Measurements from ENCODE around the gene G6PC2.
"Not testable (repeated sequence)": the region's sequence is repeated elsewhere in the genome, so short reads cannot be mapped to it uniquely, and the experiment has no call there.

The G6PC2 gene, protein sequence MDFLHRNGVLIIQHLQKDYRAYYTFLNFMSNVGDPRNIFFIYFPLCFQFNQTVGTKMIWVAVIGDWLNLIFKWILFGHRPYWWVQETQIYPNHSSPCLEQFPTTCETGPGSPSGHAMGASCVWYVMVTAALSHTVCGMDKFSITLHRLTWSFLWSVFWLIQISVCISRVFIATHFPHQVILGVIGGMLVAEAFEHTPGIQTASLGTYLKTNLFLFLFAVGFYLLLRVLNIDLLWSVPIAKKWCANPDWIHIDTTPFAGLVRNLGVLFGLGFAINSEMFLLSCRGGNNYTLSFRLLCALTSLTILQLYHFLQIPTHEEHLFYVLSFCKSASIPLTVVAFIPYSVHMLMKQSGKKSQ

GRCh38 chr2:168901003-168901402 lies at the start of gene G6PC2:
TSS of gene G6PC2 (plus strand) at chr2:168901291. CDS start at chr2:168901332, 41 bp downstream.
- DNase-seq (ENCODE audit: low spot score) = peak; percentile 79

DNA sequence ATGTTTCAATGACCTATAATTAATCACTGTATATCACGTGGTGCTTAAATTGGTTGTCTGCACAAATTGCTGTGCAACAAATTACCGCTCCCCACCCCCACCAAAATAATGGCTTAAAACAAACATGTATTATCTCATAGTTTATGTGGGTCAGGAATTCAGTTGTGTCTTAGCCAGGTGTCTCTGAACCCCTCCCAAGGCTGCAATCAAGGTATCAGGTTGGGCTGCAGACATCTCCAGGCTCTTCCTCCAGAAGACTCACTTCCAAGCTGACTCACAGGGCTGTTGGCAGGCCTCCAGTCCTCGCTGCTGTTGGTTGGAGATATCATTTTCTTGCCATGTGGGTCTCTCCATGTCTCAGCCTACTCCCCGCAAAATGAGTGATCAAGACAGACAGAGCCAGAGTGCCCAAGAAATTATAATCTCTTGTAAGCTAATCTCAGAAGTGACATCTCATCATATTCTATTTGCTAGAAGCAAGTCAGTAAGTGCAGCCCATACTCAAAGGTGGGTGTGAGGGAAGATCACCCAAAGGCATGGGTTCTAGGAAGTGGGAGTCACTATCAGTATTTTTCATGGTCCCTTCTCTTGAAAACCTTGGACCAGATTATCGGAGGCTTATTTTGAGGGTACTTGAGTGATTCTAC lies 49.3 kb upstream of the G6PC2 start:
- no peak for DNase-seq (ENCODE audit: low spot score)

- DNase-seq (ENCODE audit: low spot score) = no peak
Measured at GRCh38 chr2:168852481-168852880, 48.6 kb upstream of the G6PC2 start.

DNA sequence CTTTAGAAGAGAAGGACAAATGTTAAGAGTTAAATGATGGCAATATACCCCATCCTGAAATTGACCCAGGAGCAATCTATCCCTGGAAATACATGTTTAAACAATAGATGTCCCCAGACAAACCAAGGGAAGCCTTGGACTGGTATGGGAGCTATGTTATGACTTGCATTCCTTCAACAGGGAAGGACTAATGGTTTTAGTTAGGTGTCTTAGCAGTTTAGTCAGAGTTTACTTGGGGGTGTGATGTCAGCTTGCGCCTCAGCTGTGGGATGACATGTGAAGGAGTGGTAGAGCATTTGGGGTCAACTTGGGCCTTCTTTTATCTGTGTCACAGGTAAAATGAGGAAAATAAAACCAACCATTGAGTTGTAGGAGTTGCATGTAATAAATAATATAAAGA lies 47.6 kb upstream of the G6PC2 start:
- DNase-seq (ENCODE audit: low spot score) = no peak

DNA sequence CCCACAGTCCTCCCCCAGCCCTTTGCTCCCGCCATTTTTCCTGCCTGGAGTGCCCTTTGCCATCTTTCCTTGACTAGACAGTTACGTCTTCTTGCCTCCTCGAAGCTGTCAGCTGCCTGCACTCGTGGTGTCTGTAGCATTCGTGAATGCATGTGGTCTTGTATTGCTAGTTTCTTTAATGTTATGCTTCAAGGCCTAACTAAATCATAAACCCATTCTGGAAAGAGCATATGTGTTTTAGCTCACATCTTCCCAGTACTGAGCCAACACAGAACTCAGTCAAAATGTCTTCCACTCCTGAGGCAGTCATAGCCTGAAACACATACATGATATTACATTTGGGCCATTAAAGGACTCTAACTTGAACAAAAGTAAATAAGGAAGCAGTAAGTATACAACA lies 46.4 kb upstream of the G6PC2 start:
- DNase-seq (ENCODE audit: low spot score) = no peak

DNA sequence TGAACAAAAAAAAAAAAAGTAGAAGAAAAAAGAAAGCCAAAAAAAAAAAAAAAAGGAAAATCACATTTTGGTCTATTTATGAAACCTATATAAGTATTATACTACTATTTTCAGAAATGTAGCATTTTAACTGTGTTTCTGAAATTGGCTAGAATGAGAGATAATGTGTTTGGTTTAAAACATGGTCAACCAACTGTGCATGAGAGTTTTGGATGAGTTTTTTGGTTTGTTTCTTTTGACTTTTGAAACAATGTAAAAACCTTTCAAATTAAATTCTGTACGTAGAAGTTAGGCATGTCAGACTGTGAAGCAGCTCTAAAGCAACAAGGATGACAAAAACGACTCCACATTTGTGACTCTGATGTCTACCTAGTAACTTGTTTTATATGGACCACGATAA lies 45.5 kb upstream of the G6PC2 start:
- DNase-seq (ENCODE audit: low spot score) = no peak

- no peak for DNase-seq (ENCODE audit: low spot score)
Measured at GRCh38 chr2:168858146-168858545, 42.9 kb upstream of the G6PC2 start.

DNA sequence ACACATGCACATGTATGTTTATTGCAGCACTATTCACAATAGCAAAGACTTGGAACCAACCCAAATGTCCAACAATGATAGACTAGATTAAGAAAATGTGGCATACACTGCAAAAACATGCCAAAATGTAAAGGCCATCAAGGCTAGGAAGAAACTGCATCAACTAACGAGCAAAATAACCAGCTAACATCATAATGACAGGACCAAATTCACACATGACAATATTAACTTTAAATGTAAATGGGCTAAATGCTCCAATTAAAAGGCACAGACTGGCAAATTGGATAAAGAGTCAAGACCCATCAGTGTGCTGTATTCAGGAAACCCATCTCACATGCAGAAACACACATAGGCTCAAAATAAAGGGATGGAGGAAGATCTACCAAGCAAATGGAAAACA lies 33.9 kb upstream of the G6PC2 start:
- DNase-seq (ENCODE audit: low spot score) = not testable (repeated sequence)

- DNase-seq (ENCODE audit: low spot score) = not testable (repeated sequence)
Measured at GRCh38 chr2:168870369-168870768, 30.7 kb upstream of the G6PC2 start.

DNA sequence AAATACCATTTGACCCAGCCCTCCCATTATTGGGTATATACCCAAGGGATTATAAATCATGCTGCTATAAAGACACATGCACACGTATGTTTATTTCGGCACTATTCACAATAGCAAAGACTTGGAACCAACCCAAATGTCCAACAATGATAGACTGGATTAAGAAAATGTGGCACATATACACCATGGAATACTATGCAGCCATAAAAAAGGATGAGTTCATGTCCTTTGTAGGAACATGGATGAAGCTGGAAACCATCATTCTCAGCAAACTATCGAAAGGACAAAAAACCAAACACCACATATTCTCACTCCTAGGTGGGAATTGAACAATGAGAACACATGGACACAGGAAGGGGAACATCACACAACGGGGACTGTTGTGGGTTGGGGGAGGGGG lies 30.3 kb upstream of the G6PC2 start:
- DNase-seq (ENCODE audit: low spot score) = not testable (repeated sequence)

- no peak for DNase-seq (ENCODE audit: low spot score)
Measured at GRCh38 chr2:168874368-168875054, 26.6 kb upstream of the G6PC2 start.

DNA sequence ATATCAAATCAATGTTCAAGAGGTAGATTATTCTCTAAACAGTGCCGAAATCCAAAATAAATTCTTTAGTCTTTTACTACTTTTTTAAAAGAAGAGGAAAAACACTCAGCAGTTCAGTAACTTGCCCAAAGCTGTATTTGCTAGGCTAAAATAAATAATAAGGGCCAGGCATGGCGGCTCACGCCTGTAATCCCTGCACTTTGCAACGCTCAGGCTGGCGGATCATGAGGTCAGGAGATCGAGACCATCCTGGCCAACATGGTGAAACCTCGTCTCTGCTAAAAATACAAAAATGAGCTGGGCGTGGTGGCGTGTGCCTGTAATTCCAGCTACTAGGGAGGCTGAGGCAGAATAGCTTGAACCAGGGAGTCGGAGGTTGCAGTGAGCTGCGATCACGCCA lies 18.9 kb upstream of the G6PC2 start:
- not testable (repeated sequence) for DNase-seq (ENCODE audit: low spot score)

DNA sequence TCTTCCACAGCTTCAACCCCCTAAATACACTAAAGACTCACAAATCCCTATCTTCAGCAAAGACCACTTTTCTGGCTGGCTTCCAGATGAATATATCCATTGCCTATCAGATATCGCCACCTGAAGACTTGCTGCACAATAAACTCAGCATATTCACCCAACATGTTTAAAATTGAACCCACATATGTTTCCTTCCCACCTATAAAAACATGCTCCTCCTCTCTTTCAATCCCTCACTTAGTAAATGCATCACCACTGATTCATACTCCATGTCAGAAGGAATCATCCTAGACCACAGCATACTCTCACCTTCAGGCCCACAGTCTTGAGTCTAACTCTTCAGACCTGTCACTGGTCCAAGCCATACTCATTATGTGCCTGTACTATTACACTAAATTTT lies 16.1 kb upstream of the G6PC2 start:
- DNase-seq (ENCODE audit: low spot score) = no peak

DNA sequence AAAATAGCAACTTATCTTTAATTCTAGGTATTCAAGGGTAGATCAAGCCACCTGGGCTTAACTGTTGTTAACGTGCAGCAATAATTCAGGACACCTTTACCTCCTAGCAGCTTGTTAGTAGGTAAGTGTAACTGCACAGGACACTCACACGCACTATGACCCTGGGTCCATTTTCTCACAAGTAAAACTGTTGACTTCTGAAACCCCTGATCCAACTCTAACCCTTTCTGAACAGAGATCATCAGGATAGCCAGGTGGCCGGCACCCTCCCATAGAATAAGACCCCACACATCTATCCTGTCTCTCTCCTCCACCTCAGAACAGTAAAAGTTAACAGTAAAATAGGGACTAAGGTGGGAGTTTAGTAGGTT lies 11.5 kb upstream of the G6PC2 start:
- no peak for DNase-seq (ENCODE audit: low spot score)

DNA sequence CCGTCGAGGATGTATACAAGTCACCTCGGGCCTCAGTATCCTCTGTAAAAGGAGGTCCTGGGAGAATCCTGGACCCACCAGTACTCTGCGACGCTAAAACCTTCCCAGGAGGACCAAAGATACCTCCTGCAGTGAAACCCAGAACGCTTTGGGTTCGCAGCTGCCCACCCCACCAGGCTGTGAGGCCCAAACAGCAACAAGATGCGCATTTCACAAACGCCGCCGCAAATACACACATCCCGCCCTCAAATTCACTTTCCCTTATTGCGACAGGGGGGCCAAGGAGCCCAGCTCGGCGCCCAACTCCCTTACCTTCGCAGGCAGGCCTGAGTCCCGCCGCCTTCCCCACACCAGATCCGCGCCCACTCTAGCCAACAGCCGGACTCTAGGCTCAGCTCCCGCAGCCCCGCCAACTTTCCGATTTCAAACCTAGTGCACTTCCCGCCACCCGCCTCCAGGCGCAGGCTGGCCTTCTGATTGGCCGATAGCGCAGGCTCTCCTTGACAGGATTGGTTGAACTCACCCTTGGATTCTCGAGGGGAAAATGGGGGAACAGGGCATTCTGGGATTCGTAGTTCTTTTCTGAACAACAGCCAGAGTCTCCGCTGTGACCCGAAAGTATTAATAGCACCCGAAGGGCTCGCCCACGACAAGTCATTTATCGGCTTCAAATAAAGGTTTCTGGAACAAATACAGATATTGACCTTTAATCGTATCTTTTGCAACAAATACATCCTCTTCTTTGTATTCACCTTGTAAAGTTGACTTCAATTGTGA lies 10.9 kb upstream of the G6PC2 start, which contains the start of gene SPC25:
Gene SPC25 (minus strand): TSS at position 425 of the 777 bp plus-strand sequence. CDS start 911 bp downstream, outside the sequence.
- DNase-seq (ENCODE audit: low spot score) = peak; percentile 93

DNA sequence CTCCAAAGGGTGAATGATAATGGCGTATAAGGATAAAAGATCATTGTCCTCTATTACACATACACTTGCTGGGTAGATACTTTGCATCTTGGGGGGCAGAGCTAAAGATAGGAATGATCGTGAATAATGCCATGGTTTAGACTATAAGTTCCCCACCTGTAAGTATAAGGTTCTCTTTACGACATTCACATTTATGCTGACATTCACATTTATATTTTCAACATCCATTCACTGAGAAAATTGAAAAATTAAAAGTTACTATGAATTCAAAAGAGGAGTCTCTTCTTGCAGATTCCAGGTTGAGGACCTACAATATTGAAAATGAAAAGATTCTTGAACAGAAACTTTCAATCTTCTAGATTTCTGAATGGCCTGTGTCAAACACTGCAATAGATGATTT lies 8.8 kb upstream of the G6PC2 start:
- no peak for DNase-seq (ENCODE audit: low spot score)

DNA sequence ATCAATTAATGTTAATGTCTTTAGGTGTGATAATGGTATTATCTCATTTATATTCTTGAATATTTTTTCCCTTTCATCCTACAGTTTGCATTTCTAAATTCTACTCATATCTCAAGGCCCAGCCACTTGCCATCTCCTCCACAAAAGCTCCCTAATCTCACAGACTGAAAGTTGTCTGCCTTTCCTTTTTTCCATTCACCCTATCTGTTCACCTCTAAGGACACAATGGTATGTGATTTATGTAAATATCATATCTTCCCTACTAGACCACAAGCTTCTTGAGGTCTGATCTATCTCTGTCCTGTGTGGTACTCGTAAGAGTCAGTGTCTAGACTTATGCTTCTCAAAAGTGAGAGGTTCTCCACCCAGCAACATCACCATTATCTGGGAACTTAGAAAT lies 7.0 kb upstream of the G6PC2 start:
- no peak for DNase-seq (ENCODE audit: low spot score)

- no peak for DNase-seq (ENCODE audit: low spot score)
Measured at GRCh38 chr2:168894720-168895119, 6.4 kb upstream of the G6PC2 start.

GRCh38 chr2:168895771-168896170 lies 5.3 kb upstream of the G6PC2 start:
- no peak for DNase-seq (ENCODE audit: low spot score)

DNA sequence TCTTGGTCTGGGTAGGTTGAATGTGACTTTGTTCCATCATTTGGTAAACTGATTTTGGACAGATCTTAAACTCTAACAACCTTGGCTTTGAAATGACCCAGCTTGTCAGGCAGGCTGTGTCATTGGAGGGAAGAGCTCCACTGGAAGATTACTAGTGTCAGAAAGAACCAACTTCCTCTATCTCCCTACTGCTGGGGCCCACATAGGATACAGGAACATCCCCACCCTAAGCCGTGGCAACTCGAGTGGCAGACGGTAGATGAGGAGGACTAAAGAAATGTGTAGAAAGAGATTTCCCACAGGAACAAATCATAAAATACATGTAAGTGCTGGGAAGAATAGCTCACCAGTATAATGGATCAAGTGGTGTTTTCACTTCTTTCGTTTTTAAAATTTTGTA lies 4.3 kb upstream of the G6PC2 start:
- DNase-seq (ENCODE audit: low spot score) = no peak

DNA sequence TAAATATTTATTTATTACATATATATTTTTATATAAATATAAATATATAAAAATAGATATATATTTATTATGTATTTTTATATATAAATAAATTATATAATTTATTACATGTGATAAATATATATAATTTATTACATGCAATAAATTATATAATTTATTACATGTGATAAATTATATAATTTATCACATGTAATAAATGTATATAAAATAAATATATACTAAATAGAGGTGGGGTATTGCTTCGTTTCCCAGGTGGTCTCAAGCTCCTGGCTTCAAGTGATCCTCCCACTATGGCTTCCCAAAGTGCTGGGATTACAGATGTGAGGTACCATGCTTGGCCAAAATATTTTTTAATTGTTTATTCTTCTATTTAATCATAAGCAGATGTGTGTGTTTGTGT lies 3.6 kb upstream of the G6PC2 start:
- DNase-seq (ENCODE audit: low spot score) = no peak

- DNase-seq (ENCODE audit: low spot score) = no peak
Measured at GRCh38 chr2:168903888-168904287, 2.8 kb downstream of the G6PC2 start.

Measured in Ammon's horn (tissue), 1 donor.